ENCODE results near the gene CLTRN.

GRCh38 chrX:15646543-15646942 lies 18.1 kb downstream of the CLTRN start:
- TF ChIP-seq CTCF (IDR thresholded peaks at IDR 0.05; ENCODE audit: extremely low read depth in 1 of 2, insufficient read depth in 1 of 2, low read depth in 1 of 2, low read length in 2 of 2) (no peak), POLR2AphosphoS5 (IDR thresholded peaks at IDR 0.05; ENCODE audit: insufficient read depth, low read depth, low read length) (no peak), POLR2A (IDR thresholded peaks at IDR 0.05; ENCODE audit: low read depth, low read length) (no peak)
